Breast epithelium (tissue), 3 donors: ENCODE results near the gene UNC13C.

Experiments
- POLR2AphosphoS5 ChIP-seq, 3 donors: sonication (generic); formaldehyde crosslinking; IDR thresholded peaks; one replicate each; pipeline ENCODE4 v1.6.1; 2017; ENCODE audit warnings: antibody characterized with exemption in 3 of 3
- TF ChIP-seq, protein P1 (sequence below), 3 donors: fragments of 450-650 bp; IDR thresholded peaks; one replicate each; pipeline ENCODE4 v1.5.1; 2016 to 2017; ENCODE audit warnings: antibody characterized with exemption in 3 of 3, mild to moderate bottlenecking in 3 of 3, moderate library complexity in 3 of 3

- TF ChIP-seq, protein P1, sequence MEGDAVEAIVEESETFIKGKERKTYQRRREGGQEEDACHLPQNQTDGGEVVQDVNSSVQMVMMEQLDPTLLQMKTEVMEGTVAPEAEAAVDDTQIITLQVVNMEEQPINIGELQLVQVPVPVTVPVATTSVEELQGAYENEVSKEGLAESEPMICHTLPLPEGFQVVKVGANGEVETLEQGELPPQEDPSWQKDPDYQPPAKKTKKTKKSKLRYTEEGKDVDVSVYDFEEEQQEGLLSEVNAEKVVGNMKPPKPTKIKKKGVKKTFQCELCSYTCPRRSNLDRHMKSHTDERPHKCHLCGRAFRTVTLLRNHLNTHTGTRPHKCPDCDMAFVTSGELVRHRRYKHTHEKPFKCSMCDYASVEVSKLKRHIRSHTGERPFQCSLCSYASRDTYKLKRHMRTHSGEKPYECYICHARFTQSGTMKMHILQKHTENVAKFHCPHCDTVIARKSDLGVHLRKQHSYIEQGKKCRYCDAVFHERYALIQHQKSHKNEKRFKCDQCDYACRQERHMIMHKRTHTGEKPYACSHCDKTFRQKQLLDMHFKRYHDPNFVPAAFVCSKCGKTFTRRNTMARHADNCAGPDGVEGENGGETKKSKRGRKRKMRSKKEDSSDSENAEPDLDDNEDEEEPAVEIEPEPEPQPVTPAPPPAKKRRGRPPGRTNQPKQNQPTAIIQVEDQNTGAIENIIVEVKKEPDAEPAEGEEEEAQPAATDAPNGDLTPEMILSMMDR (IDR thresholded peaks at IDR 0.05), result no peak
- no peak for TF ChIP-seq POLR2AphosphoS5 (IDR thresholded peaks at IDR 0.05)
Observed at GRCh38 chr15:54566654-54567053, 588.4 kb downstream of the UNC13C start.
